Kidney epithelial cell (primary cell): ENCODE measurements around the gene HOXD12. TPM values are rescaled to one million over a fixed set of nuclear protein-coding genes. Genes with fewer than 3 reads are reported as not detected.

ENCODE experiments used
- DNase-seq: peaks from one replicate; pipeline ENCODE4 v3.0.0-alpha.2; 2010; ENCODE audit warnings: low read depth
- H3K27me3 ChIP-seq: 2 replicates; pipeline ENCODE4 v1.6.0; 2011; ENCODE audit warnings: low read length; ENCODE audit not compliant: control insufficient read depth, insufficient read depth
- H3K36me3 ChIP-seq: 2 replicates; pipeline ENCODE4 v1.5.1; 2011; ENCODE audit warnings: low read length; ENCODE audit not compliant: control insufficient read depth, insufficient read depth
- H3K4me3 ChIP-seq: 2 replicates; pipeline ENCODE4 v1.5.1; 2011; ENCODE audit warnings: low read depth, mild to moderate bottlenecking, control low read depth, low read length
- total RNA-seq: library from RNA; depleted of rRNA; stranded (reverse); fragments of >200 nt; gene quantifications from 2 replicates; pipeline ENCODE4 v1.2.3, GENCODE V29; 2015
- TF ChIP-seq, protein P1 (sequence below): IDR thresholded peaks from 2 replicates; pipeline ENCODE4 v1.5.1; 2011; ENCODE audit warnings: mild to moderate bottlenecking, moderate library complexity, low read length, control low read depth, inconsistent platforms; ENCODE audit not compliant: insufficient read depth, poor library complexity, severe bottlenecking

Gene HOXD12, protein sequence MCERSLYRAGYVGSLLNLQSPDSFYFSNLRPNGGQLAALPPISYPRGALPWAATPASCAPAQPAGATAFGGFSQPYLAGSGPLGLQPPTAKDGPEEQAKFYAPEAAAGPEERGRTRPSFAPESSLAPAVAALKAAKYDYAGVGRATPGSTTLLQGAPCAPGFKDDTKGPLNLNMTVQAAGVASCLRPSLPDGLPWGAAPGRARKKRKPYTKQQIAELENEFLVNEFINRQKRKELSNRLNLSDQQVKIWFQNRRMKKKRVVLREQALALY
- not detected in 2 replicates for total RNA-seq

DNA sequence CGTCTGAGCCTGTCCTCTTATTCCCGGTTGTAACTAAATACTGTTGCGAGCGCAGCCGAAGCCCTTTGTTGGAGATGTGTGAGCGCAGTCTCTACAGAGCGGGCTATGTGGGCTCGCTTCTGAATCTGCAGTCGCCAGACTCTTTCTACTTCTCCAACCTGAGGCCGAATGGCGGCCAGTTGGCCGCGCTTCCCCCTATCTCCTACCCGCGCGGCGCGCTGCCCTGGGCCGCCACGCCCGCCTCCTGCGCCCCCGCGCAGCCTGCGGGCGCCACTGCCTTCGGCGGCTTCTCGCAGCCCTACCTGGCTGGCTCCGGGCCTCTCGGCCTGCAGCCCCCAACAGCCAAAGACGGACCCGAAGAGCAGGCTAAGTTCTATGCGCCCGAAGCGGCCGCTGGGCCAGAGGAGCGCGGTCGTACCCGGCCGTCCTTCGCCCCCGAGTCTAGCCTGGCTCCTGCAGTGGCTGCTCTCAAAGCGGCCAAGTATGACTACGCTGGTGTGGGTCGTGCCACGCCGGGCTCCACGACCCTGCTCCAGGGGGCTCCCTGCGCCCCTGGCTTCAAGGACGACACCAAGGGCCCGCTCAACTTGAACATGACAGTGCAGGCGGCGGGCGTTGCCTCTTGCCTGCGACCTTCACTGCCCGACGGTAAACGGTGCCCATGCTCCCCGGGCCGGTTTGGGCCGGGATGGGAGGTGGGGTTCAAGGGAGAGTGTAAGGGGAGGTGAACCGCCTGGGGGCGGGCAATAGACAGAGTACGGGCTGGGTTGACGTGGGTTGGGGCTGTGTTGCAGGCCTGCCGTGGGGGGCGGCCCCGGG lies at the start of gene HOXD12:
HOXD12 (plus strand) TSS at position 68 of the 819 bp plus-strand sequence; CDS start at position 75, 7 bp downstream.
- Histone ChIP-seq H3K27me3 (peaks cover 66% of the 10 kb centered on the region), H3K4me3 (no peak within 1 kb of the TSS), H3K36me3 (no peaks in the 10 kb centered on the region)
- TF ChIP-seq, protein P1, sequence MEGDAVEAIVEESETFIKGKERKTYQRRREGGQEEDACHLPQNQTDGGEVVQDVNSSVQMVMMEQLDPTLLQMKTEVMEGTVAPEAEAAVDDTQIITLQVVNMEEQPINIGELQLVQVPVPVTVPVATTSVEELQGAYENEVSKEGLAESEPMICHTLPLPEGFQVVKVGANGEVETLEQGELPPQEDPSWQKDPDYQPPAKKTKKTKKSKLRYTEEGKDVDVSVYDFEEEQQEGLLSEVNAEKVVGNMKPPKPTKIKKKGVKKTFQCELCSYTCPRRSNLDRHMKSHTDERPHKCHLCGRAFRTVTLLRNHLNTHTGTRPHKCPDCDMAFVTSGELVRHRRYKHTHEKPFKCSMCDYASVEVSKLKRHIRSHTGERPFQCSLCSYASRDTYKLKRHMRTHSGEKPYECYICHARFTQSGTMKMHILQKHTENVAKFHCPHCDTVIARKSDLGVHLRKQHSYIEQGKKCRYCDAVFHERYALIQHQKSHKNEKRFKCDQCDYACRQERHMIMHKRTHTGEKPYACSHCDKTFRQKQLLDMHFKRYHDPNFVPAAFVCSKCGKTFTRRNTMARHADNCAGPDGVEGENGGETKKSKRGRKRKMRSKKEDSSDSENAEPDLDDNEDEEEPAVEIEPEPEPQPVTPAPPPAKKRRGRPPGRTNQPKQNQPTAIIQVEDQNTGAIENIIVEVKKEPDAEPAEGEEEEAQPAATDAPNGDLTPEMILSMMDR = no peak
- no peak for DNase-seq

- Histone ChIP-seq H3K4me3 (no peak overlapping the region), H3K36me3 (no peaks in the 10 kb centered on the region), H3K27me3 (peaks cover 4% of the 10 kb centered on the region)
- no peak for DNase-seq
- TF ChIP-seq, protein P1 = no peak
These were observed 43.2 kb upstream of the HOXD12 start for GRCh38 chr2:176056406-176056805.

DNA sequence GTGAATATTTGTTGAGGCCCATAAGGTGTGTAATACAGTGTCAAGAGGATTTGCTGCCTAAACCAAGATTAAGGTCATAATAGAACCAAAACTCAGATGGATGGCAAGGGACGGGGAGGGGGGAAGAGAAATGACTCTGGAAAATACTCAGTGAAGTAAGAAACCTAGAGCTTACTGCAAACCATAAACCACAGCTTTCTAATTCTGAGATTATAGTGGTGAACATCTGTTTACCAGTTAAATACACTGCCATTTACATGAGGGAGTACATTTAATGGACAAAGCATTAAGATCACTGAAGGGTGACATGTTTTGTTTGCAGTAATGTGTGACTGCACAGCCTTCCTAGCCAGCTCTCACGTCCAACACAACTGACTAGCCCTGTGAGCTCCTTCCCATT lies 35.6 kb upstream of the HOXD12 start:
- Histone ChIP-seq H3K4me3 (no peak overlapping the region), H3K27me3 (peaks cover 34% of the 10 kb centered on the region), H3K36me3 (no peaks in the 10 kb centered on the region)
- no peak for DNase-seq
- TF ChIP-seq, protein P1 = no peak

- TF ChIP-seq, protein P1 = no peak
- H3K27me3 ChIP-seq = peaks cover 60% of the 10 kb centered on the region
- H3K4me3 ChIP-seq = peak overlapping the region; percentile 4
- no peak for DNase-seq
- no peaks in the 10 kb centered on the region for H3K36me3 ChIP-seq
These were observed 32.7 kb upstream of the HOXD12 start for GRCh38 chr2:176066645-176067588.

- peaks cover 68% of the 10 kb centered on the region for H3K27me3 ChIP-seq
- H3K4me3 ChIP-seq = no peak overlapping the region
- TF ChIP-seq, protein P1 = no peak
- no peak for DNase-seq
- no peaks in the 10 kb centered on the region for H3K36me3 ChIP-seq
These were observed 31.8 kb upstream of the HOXD12 start for GRCh38 chr2:176067589-176068418.
